ENCODE measurements around the gene GIMAP2.
"Not testable (repeated sequence)": the region's sequence is repeated elsewhere in the genome, so short reads cannot be mapped to it uniquely, and the experiment has no call there.

GIMAP2 gene

GRCh38 chr7:150668472-150668911 is 17.0 kb upstream of the GIMAP2 start (continued):
- no peak for TF ChIP-seq CSRNP3 (CRISPR knock-in tag; IDR thresholded peaks at IDR 0.05)
- no peak for TF ChIP-seq ARNTL (CRISPR knock-in tag; IDR thresholded peaks at IDR 0.05; ENCODE audit: borderline replicate concordance, low read depth)

GRCh38 chr7:150668977-150669376 is 16.5 kb upstream of the GIMAP2 start:
- TF ChIP-seq ZNF565 (CRISPR knock-in tag; conservative IDR thresholded peaks at IDR 0.05; ENCODE audit: low read depth) (no peak), TCF4 (CRISPR knock-in tag; IDR thresholded peaks at IDR 0.05; ENCODE audit: borderline replicate concordance) (no peak), CSDC2 (CRISPR knock-in tag; IDR thresholded peaks at IDR 0.05) (no peak), TOX (CRISPR knock-in tag; IDR thresholded peaks at IDR 0.05; ENCODE audit: borderline replicate concordance) (no peak), CSRNP3 (CRISPR knock-in tag; IDR thresholded peaks at IDR 0.05) (no peak), ZC3H10 (CRISPR knock-in tag; IDR thresholded peaks at IDR 0.05) (no peak), ZNF70 (CRISPR knock-in tag; IDR thresholded peaks at IDR 0.05) (no peak), ZFP3 (CRISPR knock-in tag; IDR thresholded peaks at IDR 0.05) (no peak)
- no peak for ATAC-seq

- ATAC-seq = not testable (repeated sequence)
Measured at GRCh38 chr7:150671798-150672585, 13.5 kb upstream of the GIMAP2 start.

GRCh38 chr7:150675714-150676113 is 9.8 kb upstream of the GIMAP2 start:
- TF ChIP-seq ESRRG (CRISPR knock-in tag; IDR thresholded peaks at IDR 0.05) (no peak), ZC3H10 (CRISPR knock-in tag; IDR thresholded peaks at IDR 0.05) (no peak), CSRNP3 (CRISPR knock-in tag; IDR thresholded peaks at IDR 0.05) (no peak), PATZ1 (CRISPR knock-in tag; IDR thresholded peaks at IDR 0.05; ENCODE audit: borderline replicate concordance) (no peak), ISL1 (CRISPR knock-in tag; IDR thresholded peaks at IDR 0.05) (no peak)
- ATAC-seq = no peak

GRCh38 chr7:150676276-150676675 is 9.2 kb upstream of the GIMAP2 start:
- ATAC-seq = not testable (repeated sequence)

GRCh38 chr7:150676854-150677253 is 8.7 kb upstream of the GIMAP2 start:
- ATAC-seq = not testable (repeated sequence)

- ATAC-seq = not testable (repeated sequence)
Measured at GRCh38 chr7:150678601-150679000, 6.9 kb upstream of the GIMAP2 start.

- not testable (repeated sequence) for ATAC-seq
Measured at GRCh38 chr7:150680364-150680763, 5.1 kb upstream of the GIMAP2 start.
